Measurements from ENCODE around the gene IGLL5. TPM values are rescaled to one million over a fixed set of nuclear protein-coding genes. Genes with fewer than 3 reads are reported as not detected.

Gene IGLL5
- not detected in 2 replicates for total RNA-seq

- H3K4me3 ChIP-seq (ENCODE audit: low read depth, low read length): no peak within 1 kb of the TSS
- DNase-seq (ENCODE audit: low read depth): no peak
- TF ChIP-seq CTCF (IDR thresholded peaks at IDR 0.05; ENCODE audit: insufficient read depth, low read depth, low read length): no peak
These were observed at the start of gene IGLL5 for GRCh38 chr22:22887621-22888503. IGLL5 (plus strand) TSS chr22:22887816; CDS start chr22:22888054, 238 bp downstream.

- no peak overlapping the region for H3K4me3 ChIP-seq (ENCODE audit: low read depth, low read length)
- no peak for TF ChIP-seq CTCF (IDR thresholded peaks at IDR 0.05; ENCODE audit: insufficient read depth, low read depth, low read length)
- DNase-seq (ENCODE audit: low read depth): no peak
These were observed 49.3 kb upstream of the IGLL5 start for GRCh38 chr22:22838148-22838786.

- DNase-seq (ENCODE audit: low read depth): no peak
- no peak overlapping the region for H3K4me3 ChIP-seq (ENCODE audit: low read depth, low read length)
- no peak for TF ChIP-seq CTCF (IDR thresholded peaks at IDR 0.05; ENCODE audit: insufficient read depth, low read depth, low read length)
These were observed 47.9 kb upstream of the IGLL5 start for GRCh38 chr22:22839570-22840314.

GRCh38 chr22:22840780-22841179, 46.8 kb upstream of the IGLL5 start:
- no peak for DNase-seq (ENCODE audit: low read depth)
- H3K4me3 ChIP-seq (ENCODE audit: low read depth, low read length): no peak overlapping the region
- no peak for TF ChIP-seq CTCF (IDR thresholded peaks at IDR 0.05; ENCODE audit: insufficient read depth, low read depth, low read length)

- no peak for DNase-seq (ENCODE audit: low read depth)
- H3K4me3 ChIP-seq (ENCODE audit: low read depth, low read length): no peak overlapping the region
- TF ChIP-seq CTCF (IDR thresholded peaks at IDR 0.05; ENCODE audit: insufficient read depth, low read depth, low read length): no peak
These were observed 46.0 kb upstream of the IGLL5 start for GRCh38 chr22:22841598-22841997.

GRCh38 chr22:22842085-22842484, 45.5 kb upstream of the IGLL5 start:
- DNase-seq (ENCODE audit: low read depth): no peak
- no peak for TF ChIP-seq CTCF (IDR thresholded peaks at IDR 0.05; ENCODE audit: insufficient read depth, low read depth, low read length)
- no peak overlapping the region for H3K4me3 ChIP-seq (ENCODE audit: low read depth, low read length)
